ENCODE data around the gene ASB2.

The ASB2 gene

DNA sequence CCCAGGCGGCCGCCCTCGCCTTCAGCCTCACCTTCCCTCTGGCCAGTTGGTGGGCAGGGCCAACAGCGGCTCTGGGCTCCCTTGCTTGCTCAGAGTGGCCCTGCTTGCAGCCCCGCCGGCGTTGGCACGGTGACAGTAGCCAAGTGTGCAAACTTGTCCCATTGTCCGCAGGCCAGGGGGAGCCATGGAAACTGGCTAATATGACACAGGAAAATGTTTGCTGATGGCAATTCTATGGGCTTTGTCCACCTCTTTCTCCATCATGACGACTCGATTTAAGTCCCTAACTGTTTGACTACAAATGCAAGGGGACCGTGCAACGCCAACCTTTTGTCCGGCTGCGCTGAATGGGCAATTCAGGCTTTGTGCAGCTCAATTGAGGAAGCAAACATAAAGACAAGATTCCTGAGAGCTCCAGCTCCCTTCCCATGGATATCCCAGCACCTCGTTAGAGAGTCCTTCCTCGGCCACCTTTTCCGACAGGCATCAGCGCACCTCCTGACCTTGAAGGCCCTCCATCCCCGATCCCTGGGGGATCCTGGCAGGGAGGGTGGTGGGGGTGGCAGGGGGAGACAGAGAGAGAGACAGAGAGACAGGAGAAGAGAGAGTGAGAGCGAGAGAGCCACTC, 50.0 kb downstream of the ASB2 start:
- no peak for DNase-seq

DNA sequence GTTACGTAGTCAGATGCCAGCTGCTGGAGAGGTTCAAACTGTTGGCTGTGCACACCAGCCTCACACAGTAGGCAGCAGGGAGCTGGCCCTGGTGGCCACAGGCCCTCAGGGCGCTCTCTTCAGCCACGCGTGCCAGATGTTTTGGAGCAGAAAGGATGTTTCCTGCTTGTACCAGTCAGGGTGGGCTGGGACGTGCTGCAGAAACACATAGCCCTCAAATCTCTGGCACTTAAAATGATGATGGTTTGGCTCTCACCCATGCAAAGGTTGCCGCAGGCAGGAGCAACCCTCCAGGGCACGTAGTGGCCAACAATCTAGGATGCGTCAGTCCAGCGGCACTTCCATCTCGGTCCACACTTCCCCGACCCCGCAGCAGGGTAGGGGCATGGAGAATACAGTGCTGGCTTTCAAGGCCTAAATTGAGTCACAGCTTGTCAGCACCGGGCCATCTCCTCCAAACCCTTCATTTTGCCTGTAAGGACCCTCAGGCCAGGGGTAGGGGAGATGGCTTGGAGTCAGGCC, 50.9 kb downstream of the ASB2 start:
- no peak for DNase-seq

DNA sequence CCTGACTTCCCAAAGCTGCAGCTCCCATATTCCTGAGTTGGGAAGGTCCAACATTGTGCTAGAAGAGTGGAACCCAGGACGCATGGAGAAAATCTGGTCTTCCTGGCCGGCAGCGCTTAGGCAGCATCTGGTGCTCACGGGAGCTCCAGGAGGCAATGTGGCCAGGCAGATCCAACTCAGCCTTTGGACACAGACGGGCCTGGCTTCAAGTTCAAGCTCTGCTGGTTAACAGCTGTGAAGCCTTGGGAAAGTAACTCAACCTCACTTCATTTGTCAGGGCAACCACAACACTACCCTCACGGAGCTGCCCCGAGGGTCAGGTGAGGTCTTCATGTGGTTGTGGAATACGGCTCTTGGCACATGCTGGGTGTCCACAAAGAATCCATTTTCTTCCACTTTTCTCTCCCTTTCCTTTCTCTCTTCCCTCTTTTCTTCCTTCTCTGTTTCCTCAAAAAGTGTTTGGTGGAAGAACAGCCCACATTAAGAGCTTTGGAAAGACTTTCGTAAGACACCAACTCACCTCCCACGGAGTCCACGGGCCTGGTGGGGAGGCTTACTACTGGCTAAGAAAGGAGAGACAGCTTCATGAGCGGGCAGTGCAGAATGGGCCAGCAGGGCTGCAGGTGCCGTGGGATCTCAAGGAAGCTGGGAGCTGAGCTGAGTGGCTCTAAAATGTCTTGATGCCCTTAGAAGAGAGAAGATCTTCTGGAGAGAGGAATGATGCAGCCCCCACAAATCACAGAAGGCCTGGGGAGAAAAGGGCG, 51.6 kb downstream of the ASB2 start:
- no peak for DNase-seq

DNA sequence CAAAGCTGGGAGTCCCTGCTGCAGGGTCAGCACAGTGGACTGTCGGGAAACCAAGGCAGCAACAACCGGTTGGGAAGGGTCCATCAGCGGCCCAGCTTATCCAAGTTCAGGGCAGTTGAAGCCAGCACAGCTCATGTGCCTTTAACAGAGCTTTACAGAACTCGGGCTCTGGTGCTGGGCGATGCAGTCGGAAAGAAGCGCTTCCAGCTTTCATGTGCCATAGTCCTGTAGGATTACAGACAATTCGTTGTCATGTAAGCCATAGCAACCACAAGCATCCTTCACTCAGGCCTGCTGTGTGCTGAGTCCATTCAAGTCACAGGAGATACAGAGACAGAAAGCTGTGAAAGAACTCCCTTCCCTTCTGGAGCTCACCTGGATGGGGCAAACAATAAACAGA, 52.7 kb downstream of the ASB2 start:
- no peak for DNase-seq

DNA sequence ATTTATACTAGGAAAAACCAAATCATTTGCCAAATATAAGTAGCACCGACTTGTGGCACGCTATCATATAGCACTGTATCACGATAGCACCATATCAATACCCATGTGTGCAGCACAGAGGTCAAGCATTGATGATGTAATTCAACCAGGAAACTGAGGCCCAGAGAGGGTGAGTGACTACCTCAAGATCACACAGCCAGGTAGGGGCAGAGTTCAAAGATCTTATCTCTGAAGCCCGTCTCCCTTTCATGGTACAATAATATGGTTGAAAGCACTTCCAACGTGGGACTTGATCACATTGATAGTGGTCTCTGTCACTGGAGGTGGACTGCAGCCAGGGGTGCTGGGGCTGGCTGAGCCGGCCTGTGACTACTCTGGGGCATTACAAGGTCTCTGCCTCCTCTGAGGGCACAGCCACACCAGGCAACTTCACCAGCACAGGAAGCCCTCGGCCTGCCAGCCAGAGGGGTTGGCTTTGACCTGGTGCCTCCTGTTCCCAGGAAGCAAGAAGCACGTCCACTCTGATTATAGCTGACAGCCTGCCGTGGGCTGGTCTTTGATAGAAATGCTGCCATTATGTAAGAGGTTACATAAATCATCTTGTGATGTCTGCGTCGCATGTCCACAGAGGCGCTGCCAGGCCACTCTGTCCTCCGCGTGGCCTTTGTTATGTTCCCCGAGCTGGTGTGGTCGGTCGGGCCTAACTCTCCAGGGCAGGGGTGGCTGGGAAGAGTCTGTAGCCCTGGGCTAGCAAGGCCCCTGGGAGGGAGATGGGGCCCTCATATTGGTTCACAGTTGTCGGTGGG, 55.2 kb downstream of the ASB2 start:
- DNase-seq, result no peak

DNA sequence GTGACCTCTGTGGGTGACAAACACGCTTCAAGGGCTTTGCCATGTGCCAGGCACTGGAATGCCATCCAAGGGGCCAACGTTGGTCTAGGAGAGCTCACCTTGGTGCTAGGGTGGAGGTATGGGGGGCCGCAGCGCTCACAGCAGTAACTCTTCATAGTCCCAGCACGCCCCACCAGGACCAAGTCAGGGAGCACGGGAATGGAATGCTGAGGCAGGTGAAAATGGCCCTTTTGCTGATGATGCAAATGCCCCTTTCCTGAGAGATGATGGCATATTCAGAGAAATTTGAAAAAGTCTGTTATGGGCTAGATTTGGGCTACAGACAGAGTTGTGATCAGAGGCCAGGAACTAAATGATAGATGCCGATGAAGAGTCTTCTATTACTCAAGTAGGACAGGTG, 59.2 kb downstream of the ASB2 start:
- DNase-seq, result no peak

DNA sequence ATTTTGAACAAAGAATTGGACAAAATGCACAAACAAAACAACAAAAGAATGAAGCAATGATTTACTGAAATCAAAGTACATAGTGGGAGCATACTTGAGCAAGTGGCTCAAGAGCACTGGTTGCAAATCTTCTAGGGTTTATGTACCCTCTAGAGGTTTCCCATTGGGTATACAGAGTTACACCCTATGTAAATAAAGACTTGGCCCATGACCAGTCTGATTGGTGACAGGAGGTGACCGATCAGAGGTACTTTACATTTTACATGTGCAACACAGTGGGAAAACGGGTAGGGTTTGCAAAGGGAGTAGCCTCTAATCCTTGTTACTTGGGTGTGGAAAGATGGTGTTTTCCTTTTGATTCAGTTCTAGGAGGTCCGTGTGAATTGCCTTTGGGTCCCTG, 59.9 kb downstream of the ASB2 start:
- DNase-seq, result no peak

DNA sequence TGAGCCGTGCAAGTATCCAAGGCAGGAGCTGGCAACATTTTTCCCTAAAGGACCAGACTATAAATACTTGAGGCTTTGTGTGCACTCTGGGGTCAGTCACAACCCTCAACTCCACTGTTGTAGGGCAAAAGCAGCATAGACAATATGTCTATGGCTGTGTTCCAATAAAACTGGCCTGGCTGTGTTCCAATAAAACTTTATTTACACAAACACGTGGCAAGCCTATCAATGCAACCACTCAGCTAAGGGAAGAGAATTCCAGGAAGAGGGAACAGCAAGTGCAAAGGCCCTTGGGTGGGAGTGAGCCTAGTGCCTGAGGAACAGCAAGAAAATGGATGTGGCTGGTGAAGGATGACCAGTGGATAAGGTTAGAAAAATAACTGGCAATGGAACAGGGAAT, 60.6 kb downstream of the ASB2 start:
- no peak for DNase-seq

DNA sequence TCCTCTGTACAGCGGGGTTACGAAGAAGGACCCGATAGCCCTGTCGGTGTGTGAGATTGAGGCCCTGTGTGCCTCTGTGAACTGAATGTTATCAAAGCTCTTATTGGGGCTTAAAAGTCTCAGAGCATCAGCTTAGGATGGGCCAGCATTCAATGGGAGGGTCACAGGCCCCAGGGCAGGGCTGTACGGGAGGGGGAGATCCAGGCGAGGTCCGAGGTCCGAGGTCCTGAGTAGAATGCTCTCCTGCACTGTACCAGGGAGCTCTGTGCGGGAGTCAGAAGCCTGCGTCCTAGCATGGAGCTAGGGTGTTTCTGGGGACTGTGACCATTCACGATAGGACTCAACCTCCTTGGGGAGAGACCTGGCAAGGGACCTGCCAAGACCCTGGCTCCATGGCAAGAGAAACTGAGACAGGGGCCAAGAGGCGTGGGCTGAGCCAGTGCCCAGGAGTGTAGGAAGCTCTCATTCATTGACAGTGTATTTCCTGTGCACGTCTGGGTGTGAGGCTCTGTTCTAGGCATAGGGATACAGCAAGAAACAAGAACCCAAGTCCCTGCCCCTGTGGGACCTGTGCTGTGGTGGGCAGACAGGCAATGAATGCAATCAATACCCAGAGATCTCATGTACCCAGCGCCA, 61.2 kb downstream of the ASB2 start:
- DNase-seq, result no peak

DNA sequence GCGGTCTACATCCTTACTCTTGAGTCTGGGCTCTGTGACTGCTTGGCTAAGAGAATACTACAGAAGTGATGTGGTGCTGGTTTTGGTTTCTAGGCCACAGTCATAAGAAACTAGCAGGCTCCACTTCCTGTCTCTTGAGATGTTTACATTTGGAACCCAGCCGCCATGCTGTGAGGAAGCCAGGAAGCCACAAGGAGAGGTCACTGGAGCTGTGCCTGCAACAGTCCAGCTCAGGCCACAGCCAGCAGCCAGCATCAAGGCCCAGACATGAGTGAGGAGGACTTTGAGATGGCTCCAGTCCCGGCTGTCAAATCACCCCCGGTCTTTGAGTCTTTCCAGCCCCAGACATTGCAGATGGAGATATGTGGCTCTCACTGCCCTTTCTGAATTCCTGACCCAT, 62.1 kb downstream of the ASB2 start:
- no peak for DNase-seq

DNA sequence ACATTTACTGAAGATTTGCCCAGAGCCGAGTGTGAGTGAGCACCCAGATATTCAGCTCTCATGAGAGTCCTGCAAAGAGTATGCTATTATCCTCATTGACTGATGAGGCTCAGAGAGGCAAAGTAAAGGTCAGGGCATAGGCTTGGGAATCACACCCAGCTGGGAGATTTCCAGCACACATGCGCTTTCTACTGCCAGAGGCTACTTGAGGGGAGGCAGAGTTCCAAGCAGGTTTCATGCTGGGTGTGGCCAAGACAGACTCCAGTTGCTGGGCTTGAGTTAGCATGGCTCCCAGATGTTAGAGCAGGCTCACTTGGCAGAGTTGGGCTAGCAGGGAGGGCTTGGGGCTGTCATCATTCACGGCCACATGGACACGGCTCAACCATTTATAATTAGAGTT, 63.6 kb downstream of the ASB2 start:
- DNase-seq, result no peak

DNA sequence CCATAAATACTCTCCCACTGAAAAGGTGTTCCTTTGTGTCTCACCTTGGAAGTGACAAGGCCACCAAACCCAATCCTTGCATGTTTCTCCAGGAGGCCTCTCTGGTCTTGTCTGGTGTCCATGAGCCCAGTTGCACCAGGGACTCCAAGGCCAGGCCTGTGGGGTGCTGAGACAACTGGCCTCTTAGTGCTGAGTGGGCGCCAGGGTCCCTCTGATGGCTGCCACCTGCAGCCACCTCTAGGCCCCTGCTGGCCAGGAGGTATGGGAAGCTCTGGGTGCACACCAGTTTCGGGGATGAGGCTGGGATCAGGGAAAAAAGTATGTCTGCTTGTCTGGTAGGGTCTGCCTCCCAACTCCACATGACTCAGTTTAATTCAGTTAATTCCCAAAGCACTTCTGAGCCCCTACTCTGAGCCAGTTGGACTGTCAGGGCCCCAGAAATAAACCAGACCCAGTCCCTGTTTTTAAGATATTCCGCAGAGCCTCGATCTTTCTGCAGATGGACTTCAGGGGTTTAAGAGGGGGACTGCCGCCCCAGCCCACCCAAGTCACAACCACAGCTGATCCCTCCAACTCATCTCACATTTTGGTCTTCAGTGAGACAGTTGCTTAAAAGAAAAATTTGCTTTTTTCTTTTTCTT, 64.3 kb downstream of the ASB2 start:
- no peak for DNase-seq

DNA sequence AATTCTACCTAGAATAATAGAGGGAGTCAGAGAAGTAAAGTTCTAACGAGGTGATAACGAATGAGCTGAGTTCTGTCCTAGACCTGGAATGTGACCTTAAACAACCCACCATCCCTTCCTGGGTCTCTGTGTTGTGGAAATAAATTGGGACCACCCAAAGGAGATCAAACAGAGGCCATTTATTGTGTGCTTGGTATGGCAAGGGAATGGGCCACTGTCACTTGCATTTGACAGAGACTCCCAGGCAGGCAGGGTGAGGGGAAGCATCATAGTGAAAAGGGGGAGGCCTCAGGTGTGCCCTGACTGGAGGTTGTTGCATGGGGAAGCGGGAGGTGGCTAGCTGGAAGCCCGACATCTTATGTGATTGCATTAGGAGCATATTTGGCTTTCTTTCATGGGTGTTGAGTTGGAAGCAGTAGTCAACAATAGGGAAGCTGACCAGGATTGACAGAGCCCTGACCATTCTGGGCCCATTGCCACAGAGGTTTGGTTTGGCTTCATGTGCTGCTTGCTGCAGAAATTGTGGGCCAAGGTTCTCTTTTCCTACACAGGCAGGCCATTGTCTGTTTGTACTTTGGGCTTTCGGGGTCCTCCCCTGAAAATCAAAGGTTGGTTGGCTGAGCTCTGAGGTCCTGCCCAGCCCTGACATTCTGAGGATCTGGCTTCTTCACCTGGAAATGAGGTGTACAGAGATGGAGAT, 66.8 kb downstream of the ASB2 start:
- DNase-seq, result no peak

DNA sequence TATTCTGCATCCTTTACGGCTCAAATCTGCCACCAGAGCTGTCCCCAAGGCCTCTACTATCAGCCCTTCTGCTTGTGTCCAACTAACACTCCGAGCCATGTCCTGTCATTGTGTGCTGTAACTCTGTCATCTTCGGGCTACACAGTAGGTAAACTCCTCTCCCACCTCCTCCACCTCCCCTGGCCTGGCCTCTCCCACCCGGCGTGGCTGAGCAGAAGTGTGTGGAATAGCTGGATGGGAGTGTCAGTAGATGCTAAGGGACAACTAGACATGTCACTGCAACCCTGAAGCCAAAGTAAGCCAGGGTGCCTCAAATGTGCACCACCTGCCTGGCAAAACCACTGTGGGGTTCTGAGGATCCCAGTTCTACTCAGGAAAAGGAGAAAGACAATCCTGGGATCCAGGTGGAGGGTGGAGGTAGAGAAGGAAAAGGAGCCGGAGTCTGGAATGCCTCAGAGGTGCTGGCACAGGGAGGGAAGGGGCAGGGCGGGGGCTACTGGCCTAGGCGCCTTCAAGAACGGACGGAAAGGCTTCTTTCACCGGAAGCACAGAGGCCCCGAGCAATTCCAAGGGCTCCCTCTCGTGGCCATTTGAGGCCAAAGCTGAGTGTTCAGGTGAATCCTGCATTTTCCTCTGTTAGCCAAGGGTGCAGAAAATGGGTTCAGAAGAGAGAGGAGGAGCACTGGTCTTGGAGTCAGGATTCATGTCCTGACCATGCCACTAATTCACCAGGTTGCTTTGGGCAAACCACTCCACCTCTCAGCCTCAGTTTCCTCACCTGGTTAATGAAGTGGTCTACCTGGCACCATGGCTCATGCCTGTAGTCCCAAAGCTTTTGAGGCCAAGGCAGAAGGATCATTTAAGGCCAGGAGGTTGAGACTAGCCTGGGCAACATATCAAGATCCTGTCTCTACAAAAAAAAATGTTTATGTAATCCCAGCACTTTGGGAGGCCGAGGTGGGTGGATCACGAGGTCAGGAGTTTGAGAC, 69.7 kb downstream of the ASB2 start:
- no peak for DNase-seq

DNA sequence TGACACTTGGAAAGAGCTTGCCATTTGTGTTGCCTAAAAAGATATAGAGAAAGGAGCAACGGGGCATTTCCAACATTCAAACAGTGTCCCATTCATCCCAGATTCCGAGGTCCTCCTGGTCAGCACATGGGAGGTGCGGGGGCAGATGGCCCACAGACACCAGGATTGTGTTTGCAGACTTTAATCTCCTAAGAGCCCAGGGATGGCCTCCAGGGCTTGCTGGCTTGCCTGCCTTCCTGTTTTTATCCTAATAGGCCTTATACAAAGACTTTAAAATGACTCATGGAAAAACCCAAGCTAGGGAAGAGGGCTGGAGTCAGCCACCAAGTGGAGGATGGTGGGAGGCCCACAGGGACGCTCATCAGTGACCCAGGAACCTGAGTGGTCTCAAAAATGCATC, 70.7 kb downstream of the ASB2 start:
- no peak for DNase-seq

DNA sequence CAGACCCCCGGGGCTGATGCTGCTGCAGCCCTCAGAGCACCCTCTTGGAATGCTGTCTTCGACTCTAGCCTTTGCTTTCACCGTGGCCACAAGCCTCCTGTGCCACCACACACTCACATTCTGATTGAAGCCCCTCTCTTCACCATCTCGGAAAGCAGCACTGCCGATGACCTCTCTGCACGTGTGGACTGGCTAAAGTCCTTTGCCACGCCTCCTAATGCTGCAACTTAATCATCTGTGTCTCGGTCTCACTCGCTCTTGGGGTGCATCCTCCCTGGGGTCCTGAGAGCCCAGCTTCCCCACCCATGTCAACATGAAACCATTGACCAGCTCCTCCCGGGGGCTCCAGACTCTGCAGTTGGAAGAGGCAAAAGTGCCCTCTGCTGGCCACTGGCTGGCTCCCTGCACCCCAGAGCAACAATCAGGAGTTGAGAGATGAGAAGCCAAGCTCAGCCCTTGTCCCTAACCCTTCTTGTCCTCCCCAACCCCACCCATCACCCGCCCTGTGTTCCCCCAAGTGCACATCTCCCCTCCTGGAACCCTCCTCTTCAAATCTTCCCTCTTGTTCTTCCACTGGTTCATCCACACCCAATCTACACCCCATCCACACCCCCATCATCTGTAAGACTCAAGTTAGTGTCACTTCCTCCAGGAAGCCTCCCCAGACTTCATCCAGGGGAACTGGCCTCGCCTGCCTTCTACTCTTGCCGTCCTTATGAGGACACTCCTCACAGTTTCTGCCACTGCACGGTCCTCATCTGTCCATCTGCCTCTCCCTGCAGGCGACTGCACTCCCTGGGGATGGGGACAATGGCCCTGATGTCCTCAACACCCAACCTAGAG, 72.8 kb downstream of the ASB2 start:
- no peak for DNase-seq

DNA sequence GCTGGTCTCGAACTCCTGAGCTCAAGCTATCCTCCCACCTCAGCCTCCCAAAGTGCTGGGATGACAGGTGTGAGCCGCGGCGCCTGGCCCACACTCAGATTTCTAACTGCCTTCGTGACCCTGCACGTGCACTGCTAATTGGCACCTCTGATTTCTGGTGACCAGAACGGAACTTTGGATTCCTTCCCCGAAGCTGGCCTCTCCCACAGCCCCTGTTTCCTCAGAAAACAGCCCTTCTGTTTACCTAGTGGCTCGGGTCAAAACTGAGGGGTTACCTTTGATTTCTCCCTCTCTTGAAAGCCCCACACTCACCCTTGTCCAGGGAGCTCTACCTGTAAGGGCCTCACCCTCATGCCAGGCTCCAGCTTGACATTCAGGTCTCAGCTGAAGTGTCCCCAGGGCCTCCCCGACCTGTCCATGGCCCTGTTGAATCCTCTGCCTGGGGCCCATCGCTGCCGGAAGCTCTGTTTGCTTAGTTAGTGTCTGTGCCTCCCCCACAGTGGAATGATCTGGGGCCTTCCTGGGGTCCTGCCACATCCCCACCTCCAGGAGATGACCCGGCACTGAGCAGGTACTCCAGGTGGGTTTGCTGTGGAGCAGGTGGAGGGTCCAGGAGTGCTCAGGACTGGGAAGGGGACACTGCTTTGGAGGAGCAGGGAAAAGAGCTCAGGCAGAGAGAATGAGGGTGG, 73.6 kb downstream of the ASB2 start:
- DNase-seq, result no peak

DNA sequence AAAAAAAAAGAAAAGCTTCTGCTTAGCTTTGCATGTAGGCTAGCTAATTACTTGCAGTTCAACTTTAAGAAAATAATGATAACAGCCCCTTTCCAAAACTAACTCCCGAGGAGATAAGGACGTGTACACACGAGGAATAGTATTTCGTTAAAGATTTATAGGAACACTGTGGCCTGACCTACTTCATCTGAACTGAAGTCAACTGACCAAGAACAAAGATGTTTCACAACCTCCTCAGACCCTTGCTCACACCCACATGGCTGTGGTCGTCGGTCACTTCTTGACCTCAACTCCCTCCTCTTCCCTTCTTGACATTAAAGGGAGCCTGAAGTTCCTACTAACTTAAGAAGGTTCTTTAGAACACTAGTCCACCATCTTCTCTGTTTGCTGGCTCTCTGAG, 74.6 kb downstream of the ASB2 start:
- DNase-seq, result no peak

DNA sequence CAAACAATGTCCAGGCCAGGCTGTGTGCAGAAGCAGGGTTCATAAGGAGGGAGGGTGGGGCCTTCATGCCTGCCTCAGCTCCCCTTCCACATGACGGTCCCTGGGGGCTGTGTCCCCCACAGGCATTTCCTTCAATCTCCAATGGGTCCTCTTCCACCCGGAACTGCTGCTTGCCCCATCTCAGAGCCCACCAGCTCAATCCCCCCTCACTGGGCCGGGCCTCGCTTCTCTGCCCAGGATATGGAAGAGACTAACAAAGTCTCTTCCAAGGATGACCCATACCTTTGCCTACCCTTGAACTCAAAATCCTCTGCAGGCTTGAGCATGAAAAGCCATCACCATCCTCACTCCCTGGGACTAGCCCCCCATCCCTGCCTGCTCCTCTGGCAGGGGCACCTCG, 77.6 kb downstream of the ASB2 start:
- DNase-seq, result no peak

All from T1000 (cell line).